HEK293 (cell line): ENCODE data around the gene PAK1.

ENCODE experiments used
- TF ChIP-seq, protein P1 (sequence below): fragments of 450-650 bp; formaldehyde crosslinking; IDR thresholded peaks from 2 replicates; pipeline ENCODE4 v1.5.1; 2016; ENCODE audit warnings: missing biosample characterization, missing genetic modification characterization
- TF ChIP-seq, protein P2 (sequence below): fragments of 450-650 bp; formaldehyde crosslinking; IDR thresholded peaks from 2 replicates; pipeline ENCODE4 v1.5.1; 2016; ENCODE audit warnings: missing biosample characterization, missing genetic modification characterization

DNA sequence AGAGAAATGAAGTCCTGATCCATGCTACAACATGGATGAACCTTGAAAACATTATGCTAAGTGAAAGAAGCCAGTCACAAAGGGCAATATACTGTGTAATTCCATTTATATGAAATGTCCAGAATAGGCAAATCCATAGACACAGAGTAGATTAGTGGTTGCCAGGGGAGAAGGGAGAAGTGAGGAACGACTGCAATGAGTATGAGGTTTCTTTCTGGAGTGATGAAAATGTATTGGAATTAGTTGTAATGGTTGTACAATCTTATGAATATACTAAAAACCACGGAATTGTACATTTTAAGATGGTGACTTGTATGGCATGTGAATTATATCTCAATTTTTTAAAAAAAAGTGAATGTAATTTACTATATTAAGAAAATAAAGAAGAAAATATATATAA lies 89.3 kb downstream of the PAK1 start:
- TF ChIP-seq, protein P1, sequence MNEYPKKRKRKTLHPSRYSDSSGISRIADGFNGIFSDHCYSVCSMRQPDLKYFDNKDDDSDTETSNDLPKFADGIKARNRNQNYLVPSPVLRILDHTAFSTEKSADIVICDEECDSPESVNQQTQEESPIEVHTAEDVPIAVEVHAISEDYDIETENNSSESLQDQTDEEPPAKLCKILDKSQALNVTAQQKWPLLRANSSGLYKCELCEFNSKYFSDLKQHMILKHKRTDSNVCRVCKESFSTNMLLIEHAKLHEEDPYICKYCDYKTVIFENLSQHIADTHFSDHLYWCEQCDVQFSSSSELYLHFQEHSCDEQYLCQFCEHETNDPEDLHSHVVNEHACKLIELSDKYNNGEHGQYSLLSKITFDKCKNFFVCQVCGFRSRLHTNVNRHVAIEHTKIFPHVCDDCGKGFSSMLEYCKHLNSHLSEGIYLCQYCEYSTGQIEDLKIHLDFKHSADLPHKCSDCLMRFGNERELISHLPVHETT (tag by site-specific recombination) = no peak
- TF ChIP-seq, protein P2, sequence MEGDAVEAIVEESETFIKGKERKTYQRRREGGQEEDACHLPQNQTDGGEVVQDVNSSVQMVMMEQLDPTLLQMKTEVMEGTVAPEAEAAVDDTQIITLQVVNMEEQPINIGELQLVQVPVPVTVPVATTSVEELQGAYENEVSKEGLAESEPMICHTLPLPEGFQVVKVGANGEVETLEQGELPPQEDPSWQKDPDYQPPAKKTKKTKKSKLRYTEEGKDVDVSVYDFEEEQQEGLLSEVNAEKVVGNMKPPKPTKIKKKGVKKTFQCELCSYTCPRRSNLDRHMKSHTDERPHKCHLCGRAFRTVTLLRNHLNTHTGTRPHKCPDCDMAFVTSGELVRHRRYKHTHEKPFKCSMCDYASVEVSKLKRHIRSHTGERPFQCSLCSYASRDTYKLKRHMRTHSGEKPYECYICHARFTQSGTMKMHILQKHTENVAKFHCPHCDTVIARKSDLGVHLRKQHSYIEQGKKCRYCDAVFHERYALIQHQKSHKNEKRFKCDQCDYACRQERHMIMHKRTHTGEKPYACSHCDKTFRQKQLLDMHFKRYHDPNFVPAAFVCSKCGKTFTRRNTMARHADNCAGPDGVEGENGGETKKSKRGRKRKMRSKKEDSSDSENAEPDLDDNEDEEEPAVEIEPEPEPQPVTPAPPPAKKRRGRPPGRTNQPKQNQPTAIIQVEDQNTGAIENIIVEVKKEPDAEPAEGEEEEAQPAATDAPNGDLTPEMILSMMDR (tag by site-specific recombination) = no peak
